HG03159 (cell line): ENCODE results near the gene CD164L2.
"Not testable (repeated sequence)": the region's sequence is repeated elsewhere in the genome, so short reads cannot be mapped to it uniquely, and the experiment has no call there.

ENCODE experiments used
- ATAC-seq: cut with Tn5 transposase; IDR thresholded peaks from one replicate; pipeline ENCODE4 v1.9.1; 2021; ENCODE audit warnings: mild to moderate bottlenecking, moderate library complexity; ENCODE audit not compliant: unreplicated experiment

CD164L2 gene

DNA sequence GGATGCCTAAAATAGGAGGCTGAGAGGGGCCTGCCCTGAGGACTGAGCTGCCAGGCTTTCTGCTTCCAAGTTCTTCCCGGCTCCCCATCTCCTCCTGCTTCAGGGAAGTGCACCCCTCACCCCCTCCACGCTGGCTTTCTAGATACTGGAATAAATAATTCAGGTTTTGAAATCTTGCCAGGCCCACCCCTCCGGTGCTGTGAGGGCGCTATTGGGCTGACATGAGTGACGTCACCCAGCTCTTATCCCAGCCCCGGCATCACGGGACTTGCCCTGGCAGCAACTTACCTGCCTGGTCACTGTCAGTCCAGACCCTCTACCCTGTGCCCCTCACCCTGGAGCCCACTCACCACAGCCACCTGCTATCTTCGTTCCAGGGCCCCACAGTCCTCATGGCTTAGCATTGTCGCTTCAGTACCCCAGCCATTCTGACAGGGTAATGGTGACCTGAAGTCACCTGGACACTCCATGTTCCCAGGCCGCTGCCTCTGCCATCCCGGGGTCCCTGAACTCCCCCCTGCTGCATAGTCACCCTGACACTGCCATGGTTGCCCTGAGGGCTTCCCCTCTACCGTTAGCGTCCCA lies 8.5 kb upstream of the CD164L2 start:
- ATAC-seq, result no peak

DNA sequence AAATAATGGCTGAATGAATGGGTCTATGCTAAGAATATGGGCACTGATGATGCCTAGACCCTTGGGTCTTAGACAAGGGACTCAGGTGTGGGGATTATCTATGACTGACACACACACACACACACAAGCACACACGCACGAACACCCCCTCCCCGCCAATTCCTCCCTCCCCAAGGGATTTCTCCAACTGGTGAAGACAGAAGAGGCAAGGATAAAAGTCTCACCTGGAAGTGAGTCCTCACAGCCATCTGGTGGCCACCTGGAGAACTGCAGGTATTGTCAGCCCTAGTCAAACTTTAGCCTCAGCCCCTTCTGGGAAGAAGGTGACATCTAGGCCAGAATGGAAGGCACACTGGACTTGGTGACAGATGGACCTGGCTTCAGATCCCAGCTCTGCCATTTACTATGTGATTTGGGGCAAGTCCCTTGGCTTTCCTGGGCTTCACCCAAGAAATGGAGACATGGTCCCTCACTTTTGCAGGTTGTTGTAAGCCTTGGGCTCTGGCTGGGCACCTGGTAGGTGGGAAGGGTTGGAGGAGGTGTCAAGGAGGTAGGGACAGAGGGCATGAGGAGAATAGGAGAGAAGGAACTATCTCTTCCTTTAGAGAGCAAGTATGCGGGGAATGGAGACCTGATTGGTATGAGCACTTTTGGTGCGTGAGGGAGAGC lies 5.3 kb upstream of the CD164L2 start:
- ATAC-seq, result no peak

DNA sequence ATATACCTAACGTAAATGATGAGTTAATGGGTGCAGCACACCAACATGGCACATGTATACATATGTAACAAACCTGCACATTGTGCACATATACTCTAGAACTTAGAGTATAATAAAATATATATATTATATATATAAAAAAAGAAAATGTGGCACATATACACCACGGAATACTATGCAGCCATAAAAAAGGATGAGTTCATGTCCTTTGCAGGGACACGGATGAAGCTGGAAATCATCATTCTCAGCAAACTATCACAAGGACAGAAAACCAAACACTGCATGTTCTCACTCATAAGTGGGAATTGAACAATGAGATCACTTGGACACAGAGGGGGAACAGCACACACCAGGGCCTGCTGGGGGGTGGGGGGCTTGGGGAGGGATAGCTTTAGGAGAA lies 1.7 kb upstream of the CD164L2 start:
- not testable (repeated sequence) for ATAC-seq

DNA sequence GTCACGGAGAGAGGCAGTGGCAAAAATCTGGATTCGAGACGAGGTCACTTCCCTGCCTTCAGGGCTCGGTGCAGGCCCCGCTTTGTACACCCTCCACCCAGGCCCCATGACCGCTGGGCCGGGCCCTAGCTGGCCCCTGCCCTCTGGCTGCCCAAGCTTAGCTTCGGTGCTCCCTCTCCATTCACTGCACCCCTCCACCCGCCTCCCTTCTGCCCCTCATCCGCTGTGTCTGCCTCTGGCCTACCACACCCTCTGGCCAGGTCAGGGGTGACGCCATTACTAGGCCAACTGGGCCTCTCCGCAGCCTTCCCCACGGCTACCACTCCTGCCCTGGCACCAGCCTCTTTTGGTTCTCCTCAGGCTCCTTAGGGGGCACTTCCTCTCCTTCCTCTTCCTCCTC lies 528 bp upstream of the CD164L2 start:
- ATAC-seq, result no peak

DNA sequence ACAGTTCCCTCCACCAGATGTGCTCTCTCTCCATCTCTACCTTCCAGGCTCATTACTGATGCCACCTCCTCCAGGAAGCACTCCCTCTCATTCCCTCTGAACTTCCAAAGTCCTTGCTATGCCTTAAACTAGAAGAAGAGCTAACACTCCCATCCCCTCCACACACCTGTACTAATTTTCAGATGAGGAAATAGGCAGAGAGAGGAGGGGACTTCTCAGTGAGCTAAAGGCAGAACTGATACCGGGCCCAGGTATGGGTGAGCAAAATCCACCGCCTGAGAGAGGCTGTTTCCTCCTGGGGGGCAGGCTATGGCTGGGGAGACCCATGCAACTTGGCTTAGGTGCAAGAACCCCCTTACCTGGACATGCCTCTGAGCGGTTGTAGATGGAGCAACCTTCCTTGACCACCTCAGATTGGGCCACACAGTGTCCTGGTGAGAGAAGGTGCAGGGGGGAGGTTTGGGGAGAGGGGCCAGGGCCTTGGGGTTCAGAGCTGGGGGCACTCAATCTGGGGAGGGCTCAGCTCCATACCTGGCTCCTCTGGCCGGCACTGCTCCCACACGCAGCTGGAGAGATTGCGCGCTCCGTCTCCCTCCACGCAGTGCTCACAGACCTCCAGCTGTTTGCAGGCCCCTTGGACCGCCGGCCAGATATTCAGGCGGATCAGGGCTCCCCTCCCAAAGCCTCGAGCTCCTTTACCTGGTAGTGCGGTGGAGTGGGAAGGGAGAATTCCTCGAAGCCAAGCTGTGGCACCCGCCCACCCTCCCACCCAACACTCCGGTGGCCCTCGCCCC lies 967 bp downstream of the CD164L2 start:
- ATAC-seq, result no peak

DNA sequence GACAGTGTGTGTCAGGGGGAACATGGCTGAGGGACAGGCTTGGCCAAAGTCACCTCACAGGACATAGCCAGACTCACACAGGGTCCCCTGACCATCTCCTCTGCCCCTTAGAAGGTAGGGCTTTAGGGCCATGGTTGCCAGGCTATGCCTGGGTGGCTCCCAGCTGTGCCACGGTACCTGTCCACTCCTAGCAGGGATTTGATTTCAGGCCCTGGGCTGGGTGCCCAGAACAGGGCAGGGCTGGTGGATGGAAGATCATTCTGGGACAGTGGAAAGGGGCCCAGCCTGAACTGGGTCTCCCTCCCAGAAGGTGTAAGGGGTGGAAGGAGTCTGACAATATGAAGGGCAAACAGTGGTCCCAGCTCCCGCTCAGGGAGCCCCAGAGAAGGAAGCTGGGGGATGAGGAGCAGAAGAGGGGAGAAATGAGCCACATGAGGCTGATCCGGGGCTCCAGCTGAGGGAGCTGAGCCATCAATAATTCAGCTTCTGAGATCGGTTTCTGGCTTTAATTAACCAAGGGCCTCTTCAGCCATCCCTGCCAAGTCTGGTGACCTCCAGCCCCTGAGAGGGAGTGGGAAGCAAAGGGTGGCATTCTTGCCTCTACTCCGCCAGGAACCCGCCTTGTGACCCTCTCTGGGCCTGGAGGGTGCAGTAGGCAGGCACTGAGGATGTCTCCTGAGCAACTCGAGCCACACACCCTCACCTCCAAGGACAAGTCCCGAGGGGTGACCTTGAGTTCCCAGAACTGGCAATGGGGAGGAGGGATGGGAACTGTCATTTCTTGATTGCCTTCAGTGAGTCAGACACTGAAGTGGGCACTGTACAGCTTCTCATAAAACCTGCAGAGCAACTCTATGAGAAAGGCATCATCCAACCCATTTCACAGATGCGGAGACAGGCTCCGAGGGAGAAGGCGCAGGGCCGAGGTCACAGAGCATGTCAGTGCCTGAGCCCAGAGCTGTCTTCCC lies 2.1 kb downstream of the CD164L2 start:
- no peak for ATAC-seq

DNA sequence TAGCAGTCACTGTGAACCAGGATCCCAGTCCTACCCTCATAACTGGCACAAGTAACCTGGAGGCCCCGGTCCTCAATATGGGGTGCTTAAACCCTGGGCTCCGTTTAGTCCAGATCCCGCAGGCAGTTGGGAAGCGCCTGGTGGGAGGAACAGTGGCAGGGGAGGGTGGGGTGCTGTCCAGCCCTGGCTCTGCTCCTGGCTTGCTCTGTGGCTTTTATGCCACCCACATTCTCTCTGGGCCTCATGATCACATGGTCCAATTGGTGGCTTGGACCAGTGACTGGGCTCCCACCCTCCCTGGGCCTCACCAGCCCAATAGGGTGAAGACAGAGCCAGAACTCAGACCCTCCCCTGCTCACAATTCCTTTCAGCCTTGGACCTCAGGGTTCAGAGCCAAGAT lies 2.9 kb downstream of the CD164L2 start:
- no peak for ATAC-seq

DNA sequence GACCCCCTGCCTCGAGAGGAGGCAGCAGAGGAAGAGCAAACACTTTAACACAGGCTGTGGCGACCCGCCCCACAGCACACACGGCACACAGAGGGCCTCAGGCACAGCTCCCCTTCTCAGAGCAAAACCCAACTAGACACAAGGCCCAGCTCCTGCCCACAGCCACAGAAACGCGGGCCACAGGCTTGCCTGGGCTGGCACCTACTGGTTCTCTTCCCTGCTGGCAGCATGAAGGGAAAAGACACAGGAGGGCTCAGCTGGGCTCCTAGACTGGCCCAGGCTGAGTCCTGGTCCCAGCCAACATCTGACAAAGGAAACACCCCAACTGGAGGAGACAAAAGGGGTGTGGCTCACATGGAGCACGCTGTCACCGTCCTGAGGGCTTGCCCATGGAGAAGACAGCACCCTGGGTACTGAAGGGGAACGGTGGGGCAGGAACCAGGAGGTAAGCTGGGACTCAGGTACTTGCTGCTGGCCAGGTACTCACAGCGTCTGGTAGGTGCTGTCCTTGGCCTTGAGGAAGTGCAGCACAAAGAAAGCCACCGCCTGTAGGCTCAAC lies 3.5 kb downstream of the CD164L2 start:
- no peak for ATAC-seq

DNA sequence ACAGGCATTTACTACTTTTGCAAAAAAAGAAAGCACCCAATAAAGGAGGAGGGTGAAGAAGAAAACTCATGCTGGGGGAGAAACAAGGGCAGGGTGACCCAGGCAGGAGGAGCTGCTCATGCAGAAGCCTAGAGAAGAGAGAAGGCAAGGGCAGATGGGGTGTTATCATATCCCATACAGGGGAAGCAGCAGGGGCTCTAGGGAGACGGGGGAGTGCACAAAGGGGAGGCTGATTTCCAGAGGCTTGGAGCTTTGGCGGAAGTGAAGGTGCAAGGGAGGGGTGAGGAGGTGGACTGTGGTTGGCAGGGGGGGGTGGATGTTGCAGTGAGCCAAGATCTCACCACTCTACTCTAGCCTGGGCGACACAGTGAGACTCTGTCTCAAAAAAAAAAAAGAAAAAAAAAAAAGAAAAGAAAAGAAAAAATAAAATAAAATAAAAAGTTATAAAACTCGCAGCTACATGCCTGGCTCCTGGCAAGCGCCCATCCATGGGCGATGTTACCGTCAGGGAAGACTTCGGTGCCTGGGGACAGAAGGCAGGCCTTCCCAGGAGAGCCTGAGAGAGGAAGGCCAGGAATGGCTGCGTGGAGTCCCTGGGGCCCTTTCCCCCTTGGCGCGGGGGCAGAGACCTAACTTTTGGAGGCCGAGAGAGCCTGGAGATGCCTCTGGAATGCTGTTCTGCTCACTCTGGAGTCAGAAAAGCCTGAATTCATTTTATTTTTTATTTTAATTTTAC lies 5.2 kb downstream of the CD164L2 start:
- ATAC-seq, result no peak

DNA sequence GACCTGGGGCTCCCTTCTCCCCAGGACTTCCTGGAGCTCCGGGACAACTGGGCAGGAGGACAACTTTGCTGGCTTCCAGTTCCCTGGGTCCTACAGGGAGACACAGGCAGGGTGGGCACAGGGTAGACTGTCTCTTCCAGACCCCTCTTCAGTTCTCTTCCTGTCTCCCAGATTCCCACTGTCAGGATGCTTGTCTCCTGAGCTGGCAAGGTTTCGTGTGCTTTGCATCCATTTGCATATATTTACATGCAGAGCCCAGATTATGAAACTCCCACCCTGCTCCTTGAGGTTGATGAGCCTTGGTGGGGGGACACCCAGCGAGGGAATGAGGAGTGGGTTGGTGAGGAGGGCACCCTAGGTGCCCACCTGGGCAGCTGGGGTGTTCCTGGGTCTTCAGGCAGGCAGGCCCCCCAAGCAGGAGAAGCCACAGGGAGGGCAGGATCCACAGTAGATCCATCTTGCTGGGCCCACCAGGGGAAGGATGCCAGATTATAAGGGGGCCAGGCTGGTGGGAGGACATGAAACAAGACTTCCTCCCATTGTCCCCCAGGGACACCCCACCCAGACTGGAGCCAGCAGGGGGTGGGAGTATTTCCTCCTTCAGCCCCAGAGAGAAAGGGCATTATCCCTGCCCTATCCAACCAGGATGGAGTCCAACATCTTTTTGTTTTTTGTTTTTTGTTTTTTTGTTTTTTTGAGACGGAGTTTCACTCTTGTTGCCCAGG lies 8.6 kb downstream of the CD164L2 start, which contains the start of gene FCN3:
Gene FCN3, minus strand, starts transcription at position 463 of the 725 bp plus-strand sequence. Its CDS starts 6 bp downstream, at position 457.
- no peak for ATAC-seq

DNA sequence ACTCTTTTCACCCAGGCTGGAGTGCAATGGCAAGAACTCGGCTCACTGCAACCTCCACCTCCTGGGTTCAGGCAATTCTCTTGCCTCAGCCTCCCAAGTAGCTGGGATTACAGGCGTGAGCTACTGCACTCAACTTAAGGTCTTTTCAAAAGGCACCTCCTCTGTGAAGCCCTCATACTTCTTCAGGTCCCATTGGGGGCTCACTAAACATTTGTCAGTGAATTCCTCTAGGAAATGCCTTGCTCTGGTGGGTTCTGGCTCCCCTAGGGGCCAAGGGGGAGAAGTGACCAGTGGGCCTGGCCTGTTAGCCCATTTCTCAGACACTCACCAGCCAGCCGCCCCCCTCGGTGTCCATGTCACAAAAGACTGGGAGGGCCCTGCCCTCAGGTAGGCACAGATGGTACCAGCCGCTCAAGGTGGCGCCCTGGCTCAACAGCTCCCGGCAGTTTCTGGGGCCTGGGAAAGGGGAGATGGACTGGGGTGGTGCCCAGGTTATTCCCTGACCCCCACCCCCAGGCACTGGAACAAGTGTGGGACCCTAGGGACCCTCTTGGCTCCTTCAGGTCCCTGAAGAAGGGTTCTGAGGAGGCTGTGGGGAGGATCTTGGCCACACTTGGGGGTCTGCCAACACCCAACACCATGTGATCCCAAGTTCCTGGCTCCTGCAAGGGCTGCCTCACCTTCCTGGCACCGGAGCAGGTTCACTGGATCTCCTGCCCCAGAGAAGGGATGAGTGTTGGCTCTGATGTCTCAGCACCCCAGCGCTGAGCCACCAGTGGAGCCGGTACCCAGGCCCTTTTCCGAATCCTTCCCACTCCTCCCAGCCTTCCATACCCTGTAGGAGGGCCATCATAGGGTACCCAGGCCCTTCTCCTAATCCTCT lies 10.1 kb downstream of the CD164L2 start:
- ATAC-seq, result no peak

DNA sequence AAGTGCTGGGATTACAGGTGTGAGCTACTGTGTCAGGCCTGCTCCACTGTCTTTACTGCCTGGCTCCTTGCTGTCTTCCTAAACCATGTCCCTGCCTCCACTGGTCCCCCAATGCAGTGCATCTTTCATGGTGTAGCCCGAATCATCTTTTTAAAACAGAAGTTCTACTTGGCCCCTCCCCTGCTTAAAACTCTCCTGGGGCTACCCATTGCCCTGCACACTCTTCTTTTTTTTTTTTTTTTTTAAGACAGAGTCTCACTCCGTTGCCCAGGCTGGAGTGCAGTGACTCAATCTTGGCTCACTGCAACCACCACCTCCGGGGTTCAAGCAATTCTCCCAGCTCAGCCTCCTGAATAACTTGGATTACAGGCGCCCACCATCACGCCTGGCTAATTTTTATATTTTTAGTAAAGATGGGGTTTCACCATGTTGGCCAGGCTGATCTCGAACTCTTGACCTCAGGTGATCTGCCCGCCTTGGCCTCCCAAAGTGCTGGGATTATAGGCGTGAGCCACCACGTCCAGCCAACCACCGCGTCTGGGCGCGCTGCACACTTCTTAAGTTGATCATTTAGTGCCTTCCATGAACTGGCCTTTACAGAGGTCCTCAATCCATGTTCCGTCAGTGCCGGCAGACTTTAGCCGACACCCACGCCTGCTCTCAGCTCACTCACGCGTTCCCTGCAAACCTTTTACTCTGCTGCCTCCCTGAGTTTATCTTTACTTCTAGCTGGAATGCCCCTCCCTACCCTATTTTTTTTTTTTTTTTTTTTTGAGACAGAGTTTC lies 10.9 kb downstream of the CD164L2 start:
- ATAC-seq, result no peak

DNA sequence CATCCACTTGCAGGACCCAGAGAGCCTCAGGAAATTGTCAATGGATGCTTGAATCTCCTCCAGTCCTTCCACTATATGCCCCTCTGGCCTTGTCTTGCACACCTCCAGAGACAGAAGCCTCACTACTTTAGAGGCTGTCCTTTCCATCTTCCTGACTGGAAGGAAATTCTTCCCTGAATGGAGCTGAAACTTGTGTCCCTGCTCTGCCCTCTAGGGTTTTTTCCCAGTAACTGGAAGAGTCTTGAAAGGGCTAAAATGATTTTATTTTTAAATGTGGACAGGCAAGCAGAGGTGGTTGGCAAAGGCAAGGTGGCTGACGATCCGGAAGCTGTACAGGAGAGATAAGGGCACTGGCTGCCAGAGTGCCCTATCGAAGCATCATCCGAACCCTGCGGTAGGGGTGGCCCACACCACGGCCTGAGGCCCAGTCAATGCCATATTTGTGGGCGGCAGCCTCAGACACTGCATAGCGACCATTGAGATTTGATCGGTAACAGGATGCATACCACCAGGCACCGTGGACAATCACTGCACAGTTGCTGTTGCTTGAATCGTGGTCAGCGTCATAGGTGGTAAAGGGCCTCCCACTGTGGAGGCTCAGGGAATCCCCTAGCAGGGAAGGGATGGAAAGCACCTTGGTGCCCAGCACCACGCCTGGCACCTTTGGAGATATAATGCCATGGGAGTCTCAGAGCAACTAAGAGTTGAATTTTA lies 14.1 kb downstream of the CD164L2 start:
- ATAC-seq, result no peak

DNA sequence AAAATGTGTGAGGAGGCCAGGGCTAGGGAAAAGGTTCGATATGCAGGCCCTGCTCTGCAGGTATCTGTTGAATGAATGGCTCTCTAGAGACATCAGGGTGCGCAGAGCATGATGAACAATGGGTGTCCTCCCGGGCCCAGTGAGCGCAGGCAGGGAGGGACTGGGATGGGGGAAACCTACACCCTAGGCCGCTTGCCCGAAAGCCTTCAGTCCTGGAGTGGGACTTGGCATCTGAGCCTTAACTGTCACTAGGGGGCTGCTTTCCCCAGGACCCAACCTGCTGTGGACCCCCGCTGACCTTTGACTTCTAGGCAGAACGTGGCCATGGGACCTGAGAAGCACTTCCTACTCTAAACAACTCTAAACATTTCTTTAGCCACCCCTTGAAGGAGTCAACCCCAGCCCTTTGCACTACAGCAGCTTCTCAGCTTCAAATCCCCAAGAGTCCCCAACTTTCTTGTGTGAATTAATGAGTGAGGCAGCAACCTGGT lies 15.9 kb downstream of the CD164L2 start:
- ATAC-seq, result no peak

DNA sequence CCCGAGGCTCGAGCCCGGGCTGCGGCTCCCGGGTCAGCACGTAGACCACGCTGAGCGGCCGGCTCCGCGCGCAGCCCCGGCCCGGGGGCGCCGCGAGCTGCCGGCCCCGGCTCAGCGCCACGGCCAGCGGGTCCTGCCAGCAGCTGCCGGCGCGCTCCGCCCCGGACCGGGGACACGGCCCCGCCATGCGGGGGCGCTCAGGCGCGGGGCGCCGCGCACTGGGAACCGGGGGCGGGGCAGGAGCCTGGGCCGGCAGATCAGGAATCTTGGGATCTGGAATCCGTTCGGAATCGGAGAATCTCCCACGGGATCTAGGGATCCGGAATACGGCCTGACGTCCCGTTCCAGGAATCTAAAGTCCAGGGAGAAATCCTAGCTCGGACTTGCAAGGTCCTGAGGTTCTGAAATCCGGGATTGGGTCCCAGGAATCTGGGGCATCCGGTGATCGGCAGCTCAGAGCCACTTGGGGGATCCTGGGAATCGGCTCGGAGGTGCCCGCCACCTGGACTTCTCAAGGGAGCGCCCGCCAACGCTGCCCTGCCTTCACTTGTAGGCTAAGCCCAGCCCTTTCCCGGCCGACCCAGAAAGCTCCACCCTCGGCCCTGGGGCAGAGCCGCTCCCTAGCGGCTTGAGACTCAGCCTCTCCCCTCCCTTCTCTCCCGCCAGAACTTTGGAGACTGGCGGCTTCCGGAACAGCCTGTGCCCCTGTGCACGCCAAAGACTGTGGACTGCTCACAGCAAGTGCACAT lies 16.5 kb downstream of the CD164L2 start, which contains the start of gene MAP3K6:
Gene MAP3K6, minus strand, starts transcription at position 551 of the 749 bp plus-strand sequence. Its CDS starts 364 bp downstream, at position 187.
- peak; percentile 17 for ATAC-seq

DNA sequence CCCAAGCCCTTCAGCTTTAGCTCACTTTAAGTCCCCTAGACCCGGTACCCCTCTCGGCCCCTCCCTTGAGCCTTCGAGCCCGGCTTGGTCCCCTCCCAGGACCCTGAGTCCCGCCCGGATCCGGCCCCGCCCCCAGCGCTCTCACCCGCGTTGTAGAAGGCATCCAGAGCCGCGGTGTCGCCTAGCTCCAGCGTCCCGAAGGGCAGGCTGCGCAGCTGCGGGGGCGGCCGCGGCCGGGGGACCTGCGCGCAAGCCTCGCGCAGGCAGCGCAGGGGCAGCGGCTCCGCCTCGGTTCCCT lies 17.1 kb downstream of the CD164L2 start:
- peak; percentile 31 for ATAC-seq
